Measurements from ENCODE around the gene LMO1. TPM values are rescaled to one million over a fixed set of nuclear protein-coding genes. Genes with fewer than 3 reads are reported as not detected.
A peak's percentile ranks its signal among the peaks of the same experiment; 100 is the strongest.

The LMO1 gene
- total and polyA plus RNA-seq, 9 of the 15 experiments (the other 6 are each of a cell fraction or from before 2014, with no cell fraction given): not detected

- TF ChIP-seq POU5F1 (IDR thresholded peaks at IDR 0.05; ENCODE audit: borderline replicate concordance, low read depth, low read length, partially characterized antibody): no peak
- TF ChIP-seq L3MBTL2 (IDR thresholded peaks at IDR 0.05): 0 out of 2 replicates have a peak, but pooled peaks have one; percentile 14
- TF ChIP-seq ESRRA (IDR thresholded peaks at IDR 0.05; ENCODE audit: borderline replicate concordance, low read depth): peak; percentile 58; the same call in 1 of the 2 replicates
- TF ChIP-seq TRIM28 (IDR thresholded peaks at IDR 0.05): no peak
- TF ChIP-seq DEAF1 (CRISPR knock-in tag; IDR thresholded peaks at IDR 0.05): peak; percentile 51; the same call in 1 of the 2 replicates
- 0 out of 2 replicates have a peak, but pooled peaks have one; percentile 22 for TF ChIP-seq RB1 (IDR thresholded peaks at IDR 0.05; ENCODE audit: low read depth)
Measured at GRCh38 chr11:8209208-8209807, 54.4 kb downstream of the LMO1 start (continued).

GRCh38 chr11:8207080-8208000 lies 56.3 kb downstream of the LMO1 start:
- no peak for DNase-seq (ENCODE audit: extremely low read depth in 1 of 4, low spot score in 3 of 4)
- POLR2A ChIA-PET: interaction anchor here (0.6 to 1.4 kb wide), 6 partner anchors 7 to 34 kb away, joined by 3 to 5 read pairs (median 4); no protein-coding TSS in a partner anchor
- Histone ChIP-seq H4K20me1 (replicated peaks; ENCODE audit: control insufficient read depth, insufficient read depth, low read length) (peaks cover 3% of the 10 kb centered on the region; the same call in 1 of the 2 replicates), H3K36me3 (ENCODE audit: control insufficient read depth, insufficient read depth, low read length) (no peaks in the 10 kb centered on the region), H3K4me2 (ENCODE audit: insufficient read depth, low read length) (peak overlapping the region; percentile 68), H3K9ac (ENCODE audit: insufficient read depth in 1 of 2, low read depth in 2 of 2, low read length in 2 of 2) (peak overlapping the region; percentile 13 to 61; a peak in 3 of 4 replicates), H3K4me3 (no peak overlapping the region), H3K9me3 (replicated peaks; ENCODE audit: control insufficient read depth, insufficient read depth, low read depth, low read length) (no peaks in the 10 kb centered on the region), H3K79me2 (ENCODE audit: control insufficient read depth, insufficient read depth, low read length) (no peaks in the 10 kb centered on the region), H3K27me3 (ENCODE audit: control insufficient read depth in 2 of 2, insufficient read depth in 2 of 2, low read length in 2 of 2) (peaks cover 2 to 15% of the 10 kb centered on the region in 2 experiments; a peak in 3 of 5 replicates), H3K4me1 (replicated peaks in 1 of 2; ENCODE audit: control insufficient read depth in 2 of 2, insufficient read depth in 2 of 2, low read length in 2 of 2) (peaks cover 17 to 25% of the 10 kb centered on the region in 2 experiments; a peak in 4 of 5 replicates), H3K27ac (ENCODE audit: extremely low read depth, low read depth, low read length) (no peak overlapping the region), H3K9me1 (ENCODE audit: control insufficient read depth, insufficient read depth, low read length) (no peaks in the 10 kb centered on the region), H2AFZ (ENCODE audit: low read depth, low read length) (peak overlapping the region; percentile 63)
- BruUV-seq (replicated peaks): no TSS peak
- intact Hi-C loops (cut with micrococcal nuclease): no loop called here
- CTCF ChIA-PET (ENCODE audit: low intra/inter-chr PET ratio): no interaction called here
- WGBS (ENCODE audit: insufficient coverage, low coverage, missing lambda C conversion rate): 23% methylated on average over 20 of the region's 20 CpGs
- in situ Hi-C loops (cut with MboI): no loop called here
- ATAC-seq: no peak
- FAIRE-seq: no peak
